Measurements from ENCODE around the gene SNX30.

SNX30 gene

DNA sequence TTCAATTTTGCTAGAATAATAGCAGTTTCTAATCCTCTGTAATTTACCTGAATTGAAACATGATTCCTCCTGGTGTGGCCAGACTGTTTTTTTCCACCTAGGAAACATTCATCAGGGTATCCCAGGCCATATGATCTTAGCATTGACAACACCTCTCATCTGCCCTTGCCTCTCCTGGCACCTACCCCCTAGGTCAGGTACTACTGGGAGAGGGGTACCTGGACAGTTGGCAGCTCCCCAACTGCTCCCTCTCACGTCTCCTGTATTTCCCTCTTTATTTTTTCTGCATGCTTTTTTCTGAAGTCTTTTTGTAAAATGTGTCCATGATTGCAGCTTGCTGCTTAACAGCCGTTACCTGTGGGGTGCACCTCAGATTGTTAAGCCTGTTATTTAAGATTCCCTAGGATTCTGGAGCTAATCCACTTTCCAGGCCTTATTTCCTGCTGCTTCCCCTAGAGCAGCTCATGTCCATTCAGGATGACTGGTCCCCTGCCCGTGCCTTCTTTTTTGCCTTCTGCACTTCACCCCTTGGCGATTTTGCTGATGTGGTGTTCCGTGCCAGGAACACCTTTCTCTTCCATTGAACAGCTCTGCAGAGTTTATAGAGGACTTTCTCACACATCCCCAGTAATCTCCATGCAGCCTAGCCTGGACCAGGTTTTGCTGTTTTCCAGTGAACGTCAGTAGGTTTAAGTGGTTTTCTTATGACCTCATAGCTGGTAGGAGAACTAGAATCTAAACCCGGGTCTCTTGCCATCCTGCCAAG, 33.6 kb downstream of the SNX30 start:
- DNase-seq: no peak

DNA sequence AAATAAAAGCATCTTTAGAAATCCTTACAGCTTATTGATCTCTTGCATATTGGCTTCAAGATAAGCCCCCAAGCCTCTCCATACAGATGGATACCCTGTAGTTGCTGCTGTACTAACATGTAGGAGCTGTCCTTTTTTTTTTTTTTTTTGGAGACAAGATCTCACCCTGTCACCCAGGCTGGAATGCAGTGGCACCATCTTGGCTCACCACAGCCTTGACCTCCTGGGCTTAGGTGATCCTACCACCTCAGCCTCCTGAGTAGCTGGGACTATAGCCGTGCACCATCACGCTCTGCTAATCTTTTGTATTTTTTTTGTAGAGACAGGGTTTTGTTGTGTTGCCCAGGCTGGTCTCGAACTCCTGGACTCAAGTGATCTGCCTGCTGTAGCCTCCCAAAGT, 35.4 kb downstream of the SNX30 start:
- no peak for DNase-seq

DNA sequence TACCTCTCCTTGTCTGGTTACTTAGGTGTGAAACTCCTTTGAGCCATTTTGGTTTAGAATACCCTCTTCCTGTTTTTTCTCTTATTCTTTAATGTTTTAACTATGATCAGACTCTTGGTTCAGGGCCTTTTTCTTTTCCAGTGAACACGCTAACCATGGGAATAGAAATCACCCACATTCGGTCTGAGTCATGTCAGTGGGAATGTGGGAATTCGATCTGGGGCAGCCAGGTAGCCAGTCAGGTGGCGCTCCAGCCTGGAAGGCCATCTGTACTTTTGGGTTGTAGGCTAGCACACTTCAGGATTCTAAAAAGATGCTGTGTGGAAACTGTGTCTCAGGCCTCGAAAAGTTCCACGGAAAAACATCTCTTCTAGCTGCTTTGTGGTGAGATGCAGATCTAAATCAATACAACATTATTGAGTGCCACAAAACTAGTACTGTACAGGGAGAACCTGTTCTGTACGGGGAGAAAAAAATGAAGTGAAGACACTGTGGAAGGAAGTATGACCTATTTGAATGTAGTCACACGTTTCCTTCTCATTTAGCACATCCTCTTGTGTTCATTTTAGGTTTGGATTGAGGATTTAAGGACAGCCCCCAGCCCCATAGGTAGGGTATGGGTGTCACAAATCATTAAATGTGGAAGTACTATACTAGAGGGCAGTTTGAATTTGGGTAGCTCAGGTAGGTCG, 36.4 kb downstream of the SNX30 start:
- no peak for DNase-seq

DNA sequence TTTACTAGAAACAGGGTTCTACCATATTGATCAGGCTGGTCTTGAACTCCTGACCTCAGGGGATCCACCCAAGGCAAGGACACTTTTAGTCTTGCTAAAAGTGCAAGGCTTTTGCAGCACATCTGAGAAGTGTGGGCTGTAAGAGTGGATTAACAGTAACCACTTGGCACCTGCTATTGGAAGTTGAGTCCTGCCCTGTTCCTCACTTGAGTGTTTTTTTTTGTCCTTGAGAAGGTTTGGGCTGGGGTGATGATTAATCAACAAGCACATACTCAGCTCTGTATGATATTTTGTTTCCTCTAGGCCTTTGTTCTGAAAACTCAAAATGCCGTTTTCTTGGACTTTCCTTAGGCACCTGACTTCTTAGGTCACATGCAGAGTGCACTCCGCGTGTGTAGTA, 37.4 kb downstream of the SNX30 start:
- DNase-seq: no peak

DNA sequence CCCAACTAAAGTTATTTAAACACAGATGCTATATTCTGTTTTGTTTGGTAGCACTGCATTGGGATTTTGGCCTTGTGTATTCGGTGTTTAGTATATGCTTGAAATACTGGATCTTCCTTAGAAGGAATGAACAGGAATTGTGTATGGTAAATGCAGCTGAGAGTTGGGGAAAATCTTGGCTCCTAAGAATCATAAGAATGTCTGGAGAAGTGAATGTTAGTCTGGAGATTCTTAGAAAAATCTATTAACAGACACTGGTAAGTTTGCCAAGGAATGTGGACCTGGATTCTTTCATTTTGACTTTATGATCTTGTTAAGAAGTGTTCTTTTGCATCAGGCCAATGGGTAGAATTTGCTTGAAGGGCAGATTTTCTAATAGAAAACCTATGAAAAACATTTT, 38.9 kb downstream of the SNX30 start:
- no peak for DNase-seq

DNA sequence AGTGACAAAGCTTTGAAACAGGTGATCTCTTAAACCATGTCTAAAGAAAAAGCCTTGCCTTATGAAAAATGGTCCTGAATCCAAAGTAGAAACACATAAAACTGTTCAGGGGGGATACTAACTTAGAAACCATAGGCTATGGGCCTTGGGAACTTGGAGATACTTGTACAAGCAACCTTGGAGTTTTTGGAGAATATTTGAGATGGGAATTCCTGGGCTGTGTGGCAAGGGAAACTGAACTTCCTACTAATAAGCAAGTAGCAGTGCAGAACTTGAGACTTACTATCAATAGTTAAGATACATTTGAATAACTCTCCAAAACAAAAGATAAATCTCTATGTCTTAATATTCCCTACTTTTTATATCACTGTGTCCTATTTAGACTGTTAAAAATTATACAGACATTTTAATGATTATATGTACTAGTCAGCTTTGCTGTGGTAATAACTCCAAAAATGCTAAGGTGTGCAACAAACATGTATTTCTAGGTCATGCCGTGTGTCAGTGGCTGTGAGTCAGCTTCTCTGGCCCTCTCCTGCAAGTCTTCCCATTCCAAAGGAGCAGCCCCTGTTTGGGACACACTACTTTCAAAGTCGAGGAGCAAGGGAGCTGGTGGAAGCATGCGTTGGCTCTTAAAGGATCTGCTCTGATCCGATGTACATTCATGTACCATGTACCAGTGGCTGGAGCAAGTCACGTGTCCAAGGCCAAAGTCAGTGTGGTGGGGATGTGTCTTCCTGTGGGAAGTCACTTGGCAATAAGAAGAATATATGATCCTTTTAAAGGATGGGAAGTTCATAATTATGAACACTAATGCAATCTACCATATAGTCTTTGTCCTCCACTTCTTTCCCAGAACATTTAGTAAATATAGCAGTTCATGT, 39.6 kb downstream of the SNX30 start:
- DNase-seq: no peak

DNA sequence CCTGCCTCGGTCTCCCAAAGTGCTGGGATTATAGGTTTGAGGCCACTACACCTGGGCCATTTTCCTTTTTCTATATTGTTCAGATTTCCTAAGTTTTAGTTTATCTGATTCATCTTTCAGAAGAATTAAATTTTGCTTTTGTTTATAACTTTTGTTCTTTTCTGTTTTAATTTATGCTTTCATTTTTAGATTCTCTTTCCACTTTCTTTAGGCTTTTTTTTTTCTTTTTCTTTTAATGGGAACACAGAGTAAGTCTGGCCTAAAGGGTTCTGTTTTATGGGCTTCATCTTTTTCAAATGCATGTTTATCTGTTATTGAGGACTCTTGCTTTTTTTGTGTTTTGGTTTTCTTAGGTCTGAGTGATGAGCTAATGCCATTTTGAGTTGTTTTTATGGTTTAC, 42.1 kb downstream of the SNX30 start:
- DNase-seq: no peak

DNA sequence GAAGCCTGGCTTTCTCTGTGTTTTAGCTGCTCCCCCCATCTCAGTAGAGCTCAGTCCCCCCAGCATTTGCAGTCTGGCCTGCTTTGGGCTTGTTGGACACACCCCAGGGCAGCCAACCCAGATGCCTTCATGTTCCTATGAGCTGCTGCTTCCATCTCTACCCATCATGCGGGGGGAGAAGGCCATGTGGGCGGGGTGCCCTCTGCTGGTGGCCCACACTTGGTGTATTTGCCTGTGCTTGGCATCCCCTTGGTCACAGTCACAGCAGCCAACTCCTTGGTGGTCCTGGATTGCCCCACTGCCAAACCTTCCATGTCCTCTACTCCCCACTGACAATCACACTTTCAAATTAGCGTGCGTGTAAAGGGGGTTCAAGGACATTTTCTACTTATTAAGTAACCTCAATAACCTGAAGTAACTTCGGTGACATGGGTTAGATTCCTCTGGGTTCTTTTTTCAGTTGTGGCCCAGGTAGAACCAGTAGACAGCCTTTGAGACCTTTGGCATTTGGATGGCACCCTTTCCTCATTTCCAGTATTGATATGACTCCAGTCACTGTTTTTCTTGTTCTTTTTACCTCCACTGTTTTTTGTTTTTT, 42.8 kb downstream of the SNX30 start:
- peak; percentile 31 for DNase-seq

DNA sequence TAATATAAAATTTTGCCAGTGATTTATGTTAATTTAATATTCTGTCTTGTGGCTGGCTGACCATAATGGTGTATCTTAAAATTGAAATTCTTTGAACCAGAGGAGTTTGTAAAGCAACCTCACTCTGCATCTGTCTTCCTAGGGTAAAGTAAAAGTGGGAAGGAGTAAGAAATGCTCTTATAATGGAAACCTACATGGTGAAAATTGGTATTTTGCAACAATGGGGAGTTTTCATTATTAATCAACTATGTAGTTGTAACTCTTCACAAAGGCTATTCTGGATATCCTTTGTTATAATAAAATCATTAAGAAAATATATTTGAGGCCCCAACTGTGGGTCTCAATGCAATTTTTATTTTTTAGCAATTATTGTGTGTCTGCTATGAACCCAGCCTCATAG, 44.2 kb downstream of the SNX30 start:
- DNase-seq: no peak

DNA sequence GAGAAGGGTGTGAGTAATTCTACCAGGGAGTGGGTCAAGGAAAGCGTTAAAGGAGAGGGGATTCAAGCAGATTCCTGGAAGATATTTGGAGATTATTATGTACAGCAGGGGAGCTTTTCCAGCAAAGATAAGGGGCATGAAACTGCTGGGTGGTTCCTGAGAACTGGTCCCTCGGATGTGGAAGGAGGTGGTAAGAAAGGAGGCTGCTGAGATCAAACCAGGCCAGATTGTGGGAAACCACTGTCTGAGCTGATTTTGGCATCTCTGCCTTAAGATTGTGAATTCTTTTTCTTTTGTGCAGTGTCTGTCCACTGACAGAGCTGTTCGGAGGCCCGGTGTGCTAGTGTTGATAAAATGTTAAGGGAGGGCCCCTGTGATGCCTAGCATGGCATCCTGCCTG, 45.4 kb downstream of the SNX30 start:
- DNase-seq: no peak

DNA sequence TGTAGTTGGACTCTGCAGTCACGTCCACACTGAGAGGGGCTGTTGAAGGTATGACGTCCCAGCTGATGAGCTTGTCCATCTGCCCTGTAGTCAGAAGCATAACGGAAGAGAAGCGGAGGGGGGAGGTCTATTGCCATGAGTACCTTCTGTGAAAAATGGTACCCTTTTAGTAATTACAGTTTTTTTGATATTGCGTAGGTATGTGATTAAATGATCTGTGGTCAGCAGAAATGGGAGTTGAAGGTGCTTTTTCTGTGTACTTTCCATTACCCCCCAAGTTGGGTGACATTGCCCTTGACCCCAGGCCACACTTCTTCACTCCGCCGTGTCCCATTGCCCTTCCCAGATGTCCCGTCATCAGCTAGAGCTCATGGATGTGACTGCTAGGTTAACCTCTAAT, 45.9 kb downstream of the SNX30 start:
- no peak for DNase-seq

DNA sequence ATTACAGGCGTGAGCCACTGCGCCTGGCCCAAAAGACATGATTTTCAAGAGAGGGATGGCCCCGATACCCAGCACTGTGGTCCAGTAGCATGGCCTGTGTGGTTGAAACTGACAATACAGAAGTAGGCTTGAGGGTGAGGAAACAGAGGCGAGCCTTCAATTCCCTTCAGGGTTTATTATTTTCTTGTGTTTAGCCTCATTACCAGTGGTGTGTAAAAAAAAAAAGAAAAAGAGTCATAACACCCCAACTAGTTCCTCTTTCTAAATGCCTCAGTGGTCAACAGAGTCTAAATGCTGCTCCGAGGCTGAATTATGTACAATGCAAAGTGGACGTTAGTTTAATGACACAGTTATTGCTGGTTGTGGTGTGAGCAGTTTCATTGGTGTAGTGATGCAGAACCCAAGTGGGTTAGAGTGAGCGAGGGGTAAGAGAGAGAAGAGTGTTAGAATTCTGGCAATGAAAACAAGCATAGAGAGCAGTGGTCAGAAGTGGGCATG, 58.8 kb downstream of the SNX30 start:
- DNase-seq: no peak

DNA sequence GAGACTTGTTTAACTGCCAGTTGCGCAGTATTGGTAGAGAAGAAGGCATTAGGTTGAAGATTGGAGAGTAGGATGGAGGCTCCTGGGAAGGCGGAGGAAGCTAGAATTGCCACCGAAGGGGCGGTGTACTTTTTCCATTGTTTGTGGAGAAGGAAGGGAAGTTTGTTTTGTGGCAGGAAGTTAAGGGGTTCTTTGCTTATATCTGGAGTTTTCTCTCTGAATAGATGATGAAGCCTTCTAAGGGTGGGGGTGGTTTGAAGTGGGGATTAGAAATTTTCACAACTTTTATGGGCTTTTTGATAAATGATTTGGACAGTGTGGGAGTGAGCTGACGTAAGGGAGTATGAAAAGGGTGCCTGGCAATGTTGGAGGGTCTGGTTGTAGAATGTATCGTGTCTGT, 59.3 kb downstream of the SNX30 start:
- no peak for DNase-seq

DNA sequence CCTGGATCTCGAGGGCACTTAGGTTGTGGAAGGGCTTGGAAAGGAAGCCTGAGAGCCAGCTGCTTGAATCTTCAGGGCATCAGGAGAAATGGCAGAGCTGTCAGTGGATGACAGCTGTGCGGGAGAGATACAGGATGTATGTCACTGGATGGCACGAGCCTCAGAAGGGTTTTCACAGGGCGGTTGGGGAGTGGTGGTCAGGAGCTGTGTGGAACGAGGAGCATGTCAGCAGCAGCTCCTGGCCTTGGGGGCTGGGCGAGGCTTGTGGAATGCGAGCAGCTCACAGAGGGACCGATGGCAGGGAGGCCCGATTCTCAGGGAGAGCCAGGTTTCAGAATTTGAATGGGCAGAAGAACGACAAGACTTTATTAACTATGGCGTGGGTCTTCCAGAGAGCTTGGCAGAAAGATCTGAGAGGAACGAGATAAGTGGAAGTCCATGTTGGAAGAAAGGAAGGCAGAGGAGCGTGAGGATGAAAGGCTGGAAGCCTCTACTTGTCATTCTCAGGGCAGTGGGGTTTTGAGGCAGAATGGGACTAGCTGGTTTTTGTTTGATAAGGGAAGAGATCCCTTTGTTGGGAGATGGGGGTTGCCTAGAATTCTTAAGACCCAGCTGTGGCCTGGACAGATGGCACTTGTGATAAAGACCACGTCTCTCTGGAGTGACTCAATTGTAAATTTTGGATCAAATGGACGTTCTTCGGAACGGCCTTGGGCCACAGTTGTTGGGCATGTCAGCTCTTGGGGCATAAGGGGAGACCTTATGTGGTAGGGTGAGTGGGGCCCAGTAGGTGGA, 60.3 kb downstream of the SNX30 start:
- DNase-seq: no peak

DNA sequence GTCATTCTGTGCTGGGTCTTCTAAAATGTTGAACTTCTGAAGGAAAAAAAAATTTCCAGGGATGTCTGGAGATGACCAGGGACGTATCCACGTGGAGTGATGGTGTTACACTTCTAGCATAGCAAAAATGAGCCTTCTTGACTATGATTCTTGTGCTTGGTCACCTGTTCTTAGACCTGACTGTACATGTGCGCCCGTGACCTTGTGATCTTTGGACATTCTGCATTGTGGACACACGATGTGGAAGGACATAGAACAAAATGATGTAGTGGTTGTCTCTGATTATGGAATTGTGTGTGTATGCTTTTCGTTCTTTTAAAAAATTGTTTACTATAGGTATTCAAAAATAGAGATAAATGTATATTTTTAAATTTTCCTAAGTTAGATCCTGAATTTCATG, 61.0 kb downstream of the SNX30 start:
- no peak for DNase-seq

DNA sequence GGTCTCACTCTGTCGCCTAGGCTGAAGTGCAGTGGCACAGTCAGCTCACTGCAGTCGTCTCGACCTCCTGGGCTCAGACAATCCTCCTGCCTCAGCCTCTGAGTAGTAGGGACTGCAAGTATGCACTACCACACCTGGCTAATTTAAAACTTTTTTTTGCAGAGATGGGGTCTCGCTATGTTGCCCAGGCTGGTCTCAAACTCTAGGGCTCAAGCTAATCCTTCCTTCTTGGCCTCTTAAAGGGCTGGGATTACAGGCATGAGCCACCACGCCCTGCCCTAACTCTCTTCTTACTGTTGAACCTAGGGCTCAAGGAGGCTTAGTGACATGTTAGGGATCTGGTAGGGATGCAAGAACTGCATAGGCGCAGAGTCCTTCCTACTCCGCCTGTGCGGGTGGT, 65.3 kb downstream of the SNX30 start:
- DNase-seq: no peak

DNA sequence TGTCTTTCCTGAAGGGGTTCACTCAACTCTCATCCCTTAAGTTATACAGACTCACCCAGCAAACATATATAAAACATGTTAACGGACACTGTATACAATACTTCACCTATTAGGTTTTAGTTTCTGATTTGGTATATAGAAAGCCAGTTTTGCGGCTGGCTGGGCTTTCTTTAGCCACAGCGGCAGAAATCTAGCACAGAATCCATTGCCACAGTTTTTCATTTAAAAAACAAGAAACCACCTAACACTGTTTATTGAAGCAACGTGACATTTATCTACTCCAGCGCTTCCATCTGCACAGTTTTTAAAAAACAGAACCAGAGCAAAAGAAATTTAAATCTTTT, 67.3 kb downstream of the SNX30 start:
- no peak for DNase-seq

DNA sequence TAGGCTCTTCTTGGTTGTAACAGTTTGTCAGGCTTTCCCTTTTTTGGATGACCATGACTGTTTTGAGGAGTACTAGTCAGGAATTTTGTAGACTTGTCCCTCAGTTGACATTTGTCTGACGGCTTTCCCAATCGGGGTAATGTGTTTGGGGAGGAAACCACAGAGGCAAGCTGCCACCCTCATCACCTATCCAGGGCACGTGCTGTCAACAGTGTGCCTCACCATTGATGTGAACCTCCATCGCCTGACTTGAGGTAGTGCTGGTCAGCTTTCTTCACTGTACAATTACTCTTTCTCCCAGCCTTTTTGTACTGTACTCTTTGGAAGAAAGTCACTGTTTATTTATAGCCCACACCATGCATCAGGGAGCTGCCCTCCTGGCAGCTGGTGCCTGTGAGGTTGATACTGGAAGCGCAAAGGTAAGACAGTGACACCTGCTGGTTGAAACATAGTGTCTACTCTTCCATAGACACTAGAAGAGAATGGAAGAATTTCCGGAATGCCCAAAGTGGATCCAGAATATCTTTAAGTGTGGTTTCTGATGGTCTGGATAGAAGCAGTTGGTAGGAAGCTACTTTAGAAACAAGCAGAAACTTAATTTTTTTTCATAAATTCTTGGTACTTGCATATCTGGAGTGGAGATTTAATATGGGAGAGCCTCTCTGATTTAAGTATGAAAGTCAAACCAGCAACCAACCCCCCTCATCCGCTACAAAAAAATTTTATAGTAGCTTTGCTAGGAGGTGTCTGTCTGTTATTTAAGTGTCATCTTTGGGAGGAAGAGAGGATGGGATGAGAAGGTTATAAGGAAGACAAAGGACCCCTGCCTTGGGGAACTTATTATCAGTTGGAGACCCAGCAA, 69.3 kb downstream of the SNX30 start:
- no peak for DNase-seq

DNA sequence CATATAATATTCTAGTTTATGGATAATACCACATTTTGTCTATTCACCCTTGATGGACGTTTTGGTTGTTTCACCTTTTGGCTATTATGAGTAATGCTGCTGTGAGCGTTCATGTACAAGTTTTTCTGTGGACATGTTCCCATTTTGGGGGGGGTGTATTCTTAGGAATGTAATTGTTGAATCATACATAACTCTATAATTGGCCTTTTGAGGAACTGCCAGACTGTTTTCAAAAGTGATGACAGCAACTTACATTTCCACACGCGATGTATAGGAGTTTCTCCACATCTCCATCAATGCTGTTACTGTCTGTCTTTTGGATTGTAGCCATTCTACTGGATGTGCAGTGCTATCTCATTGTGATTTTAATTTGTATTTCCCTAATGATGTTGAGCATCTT, 70.3 kb downstream of the SNX30 start:
- DNase-seq: no peak

DNA sequence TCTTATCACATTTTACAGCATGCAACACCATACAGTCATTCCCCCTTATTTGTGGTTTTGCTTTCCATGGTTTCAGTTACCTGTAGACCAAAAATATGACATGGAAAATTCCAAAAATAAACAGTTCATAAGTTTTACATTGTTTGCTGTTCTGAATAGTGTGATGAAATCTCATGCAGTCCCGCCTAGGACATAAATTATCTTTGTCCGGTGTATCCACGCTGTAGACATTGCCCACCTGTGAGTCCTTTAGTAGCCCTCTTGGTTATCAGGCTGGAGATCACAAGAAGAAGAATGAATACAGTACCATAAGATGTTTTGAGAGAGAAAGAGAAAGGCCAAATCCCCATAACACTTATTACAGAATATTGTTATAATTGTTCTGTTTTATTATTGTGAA, 72.1 kb downstream of the SNX30 start:
- no peak for DNase-seq

DNA sequence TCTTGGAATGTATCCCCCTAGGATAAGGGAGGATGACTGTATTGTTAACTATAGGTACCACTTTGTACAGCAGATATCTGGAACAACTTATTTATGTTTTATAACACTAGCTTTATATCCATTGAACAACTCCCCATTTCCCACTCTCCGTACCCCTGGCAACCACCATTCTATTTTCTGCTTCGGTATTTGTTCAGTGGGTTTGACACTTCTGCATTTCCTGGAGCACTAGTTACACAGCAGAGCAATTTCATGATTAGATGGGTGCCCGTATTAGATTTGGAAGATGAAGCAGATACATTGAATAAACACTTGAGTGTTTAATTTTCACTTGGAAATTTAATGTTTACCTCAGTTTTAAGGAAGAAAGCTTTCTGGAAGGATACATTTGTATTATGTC, 72.7 kb downstream of the SNX30 start:
- no peak for DNase-seq
